Measurements from ENCODE around the gene TCF12. TPM values are rescaled to one million over a fixed set of nuclear protein-coding genes. Genes with fewer than 3 reads are reported as not detected.

Gene TCF12
- total RNA-seq, 1 donor from 2014 or later, result 88.6 TPM

DNA sequence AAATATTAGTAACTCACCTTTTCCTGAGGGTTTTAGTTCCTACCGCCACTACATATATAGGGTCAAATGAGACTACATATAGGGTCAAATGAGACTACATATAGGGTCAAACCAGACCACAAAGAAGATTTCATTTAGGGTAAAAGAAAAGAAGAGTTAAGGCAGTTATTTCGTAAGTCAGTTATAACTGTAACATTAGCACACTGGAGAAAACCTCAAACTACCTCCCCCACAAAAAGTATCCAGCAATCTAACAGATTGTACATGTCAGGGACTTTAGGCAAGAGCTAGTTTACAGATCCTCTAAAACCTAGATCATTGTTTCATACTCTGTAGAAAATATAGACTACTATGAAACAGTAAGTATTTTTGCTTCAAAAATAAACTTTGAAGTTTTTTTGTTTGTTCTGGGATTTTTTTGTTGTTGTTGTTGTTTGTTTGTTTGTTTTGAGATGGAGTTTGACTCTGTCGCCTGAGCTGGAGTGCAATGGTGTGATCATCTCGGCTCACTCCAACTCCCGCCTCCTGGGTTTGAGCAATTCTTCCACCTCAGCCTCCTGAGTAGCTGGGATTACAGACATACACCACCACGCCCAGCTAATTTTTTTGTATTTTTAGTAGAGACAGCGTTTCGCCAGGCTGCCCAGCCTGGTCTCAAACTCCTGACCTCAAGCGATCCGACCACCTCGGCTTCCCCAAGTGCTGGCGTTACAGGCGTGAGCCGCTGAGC lies 365.5 kb downstream of the TCF12 start:
- DNase-seq (ENCODE audit: extremely low read depth, low read depth, low spot score), result no peak

GRCh38 chr15:57284535-57284934 lies 366.1 kb downstream of the TCF12 start:
- no peak for DNase-seq (ENCODE audit: extremely low read depth, low read depth, low spot score)

- no peak for DNase-seq (ENCODE audit: extremely low read depth, low read depth, low spot score)
These were observed 366.9 kb downstream of the TCF12 start for GRCh38 chr15:57285386-57285785.

DNA sequence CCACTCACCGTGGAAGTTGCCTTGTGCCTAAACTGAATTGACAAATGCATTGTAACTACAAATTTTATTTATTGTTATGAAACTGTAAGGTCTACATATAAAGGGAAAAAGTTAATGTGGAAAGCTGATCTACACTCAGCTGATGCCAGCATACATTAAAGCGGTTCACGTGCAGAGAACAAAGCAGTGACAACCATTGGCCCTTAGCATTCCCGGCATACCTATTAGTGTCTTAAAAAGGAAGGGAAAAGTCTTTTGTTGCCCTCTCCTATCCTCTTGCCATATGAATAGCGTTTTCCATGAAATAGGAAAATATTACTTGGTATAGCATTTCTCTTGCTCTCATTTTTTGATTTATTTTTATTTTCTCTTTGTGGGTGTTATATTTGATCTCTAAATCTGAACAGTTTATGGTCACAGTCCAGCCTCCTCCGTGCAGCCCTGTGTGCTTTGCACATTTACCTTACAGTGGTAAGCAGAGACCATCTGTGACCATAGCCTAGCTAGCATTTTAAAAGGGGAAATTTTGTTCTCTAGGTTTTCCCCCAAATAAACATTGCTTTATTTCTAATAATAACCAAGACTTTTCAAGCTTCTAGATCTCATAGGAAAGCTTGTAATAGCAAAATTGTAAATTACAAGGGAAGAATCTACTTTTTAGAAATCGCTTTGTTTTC lies 368.1 kb downstream of the TCF12 start:
- DNase-seq (ENCODE audit: extremely low read depth, low read depth, low spot score), result no peak

DNA sequence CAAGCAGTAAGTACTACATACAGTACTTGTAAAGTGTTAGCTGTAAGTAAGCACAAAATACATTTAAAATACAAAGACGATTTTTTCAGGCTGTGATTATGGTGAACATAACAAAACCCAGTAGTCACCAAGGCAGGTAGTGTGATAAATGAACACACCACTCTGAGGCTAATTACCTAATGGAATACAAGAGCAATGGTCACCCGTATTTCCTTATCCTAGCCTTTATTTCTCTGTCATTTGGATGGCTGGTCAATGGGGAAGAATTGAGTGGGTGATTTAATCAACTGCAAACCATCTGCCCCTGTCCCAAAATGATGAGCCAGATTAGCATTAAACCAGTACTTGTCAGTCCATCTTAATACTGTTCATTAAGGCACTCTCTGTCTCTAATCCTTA lies 368.7 kb downstream of the TCF12 start:
- DNase-seq (ENCODE audit: extremely low read depth, low read depth, low spot score), result no peak

DNA sequence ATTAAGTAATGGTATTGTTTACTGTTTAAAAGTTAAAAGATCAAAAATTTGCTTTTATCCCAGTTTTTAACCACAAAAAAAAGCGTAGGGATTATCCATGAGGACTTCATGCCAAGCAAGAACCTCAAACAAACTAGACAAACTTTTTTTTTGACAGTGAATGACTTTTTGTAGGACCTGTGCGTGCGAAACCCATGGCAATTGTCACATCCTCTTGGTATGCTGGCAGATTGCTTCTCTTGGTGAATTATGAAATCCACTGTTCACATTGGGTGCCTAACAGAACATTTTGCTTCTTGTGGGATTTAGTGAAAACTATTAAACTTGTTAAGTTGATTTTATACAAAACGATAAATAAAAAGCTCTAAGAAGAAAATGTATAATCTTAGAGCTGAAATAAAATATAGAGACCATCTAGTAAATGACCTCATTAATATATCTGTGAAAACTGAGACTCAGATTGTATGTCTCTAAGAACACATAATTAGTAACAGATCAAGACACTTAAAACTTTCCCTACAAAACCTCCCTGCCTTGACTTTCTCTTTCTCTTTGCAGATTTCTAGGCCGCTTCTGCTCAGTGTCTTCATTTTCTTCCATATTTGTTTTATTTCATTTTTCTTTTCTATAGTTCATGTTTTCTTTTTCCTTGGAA lies 370.6 kb downstream of the TCF12 start:
- DNase-seq (ENCODE audit: extremely low read depth, low read depth, low spot score), result no peak

DNA sequence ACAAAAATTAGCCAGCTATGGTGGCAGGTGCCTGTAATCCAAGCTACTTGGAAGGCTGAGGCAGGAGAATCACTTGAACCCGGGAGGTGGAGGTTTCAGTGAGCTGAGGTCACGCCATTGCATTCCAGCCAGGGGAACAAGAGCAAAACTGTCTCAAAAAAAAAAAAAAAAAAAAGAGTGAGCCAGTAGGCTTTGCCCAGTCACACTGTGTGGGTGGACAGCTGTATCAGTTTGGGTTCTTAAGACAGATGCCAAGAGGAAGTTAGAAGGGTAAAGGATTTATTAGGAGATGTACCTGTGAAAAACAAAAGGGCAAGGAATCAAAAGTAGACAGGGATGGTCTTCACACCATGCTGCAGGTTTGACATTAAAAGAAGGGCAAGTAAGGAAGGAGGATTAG lies 371.7 kb downstream of the TCF12 start:
- no peak for DNase-seq (ENCODE audit: extremely low read depth, low read depth, low spot score)

DNA sequence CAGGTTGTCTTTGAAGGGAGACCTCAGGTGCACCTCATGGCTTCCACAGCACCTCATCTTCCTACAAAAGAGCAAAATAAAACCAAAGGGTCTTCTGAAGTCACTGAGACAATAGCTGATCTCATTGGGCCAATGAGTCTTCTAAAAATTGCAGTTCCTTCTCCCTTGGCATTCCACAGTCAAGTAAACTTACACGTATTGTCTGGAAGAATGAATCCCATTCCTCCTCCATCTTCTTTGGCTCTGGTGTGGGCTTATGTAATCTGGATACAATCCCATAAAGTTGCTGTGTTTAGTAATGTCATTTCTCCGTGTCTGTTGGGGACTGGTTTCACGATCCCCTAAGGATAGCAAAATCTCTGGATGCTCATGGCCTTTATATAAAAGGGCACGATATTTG lies 372.4 kb downstream of the TCF12 start:
- DNase-seq (ENCODE audit: extremely low read depth, low read depth, low spot score), result no peak

DNA sequence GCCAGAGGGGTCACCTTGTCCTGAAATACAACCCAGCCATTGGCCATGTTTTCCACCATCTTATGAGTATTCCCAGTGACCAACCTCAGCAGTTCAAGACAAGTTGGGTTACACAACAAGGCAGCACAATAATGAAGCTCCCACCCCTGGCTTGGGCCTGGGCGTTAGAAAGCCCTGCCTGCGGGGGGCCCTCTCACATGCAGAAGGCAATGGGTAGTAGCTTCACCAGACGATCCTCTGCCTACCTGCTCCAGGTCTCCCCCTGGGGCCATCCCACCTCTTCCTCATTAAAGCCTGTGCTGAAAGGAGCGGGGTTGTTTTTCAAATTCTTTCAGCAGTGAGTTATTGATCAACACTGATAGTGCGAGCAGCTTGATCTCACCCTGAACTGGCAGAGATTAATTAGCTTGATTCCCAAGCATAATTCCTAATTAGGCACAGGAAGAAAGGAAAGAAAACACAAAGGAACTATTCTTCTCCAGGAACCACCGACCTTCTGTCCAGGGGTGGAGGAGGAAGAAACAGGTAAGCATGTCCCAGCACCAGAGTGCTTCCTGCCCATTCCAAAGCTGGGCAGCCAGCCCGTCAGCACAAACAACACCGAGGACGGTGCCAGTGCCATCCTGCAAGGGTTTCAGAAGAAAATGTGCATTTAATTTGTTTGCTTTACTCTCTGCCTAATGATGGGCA lies 378.2 kb downstream of the TCF12 start:
- DNase-seq (ENCODE audit: extremely low read depth, low read depth, low spot score), result no peak

DNA sequence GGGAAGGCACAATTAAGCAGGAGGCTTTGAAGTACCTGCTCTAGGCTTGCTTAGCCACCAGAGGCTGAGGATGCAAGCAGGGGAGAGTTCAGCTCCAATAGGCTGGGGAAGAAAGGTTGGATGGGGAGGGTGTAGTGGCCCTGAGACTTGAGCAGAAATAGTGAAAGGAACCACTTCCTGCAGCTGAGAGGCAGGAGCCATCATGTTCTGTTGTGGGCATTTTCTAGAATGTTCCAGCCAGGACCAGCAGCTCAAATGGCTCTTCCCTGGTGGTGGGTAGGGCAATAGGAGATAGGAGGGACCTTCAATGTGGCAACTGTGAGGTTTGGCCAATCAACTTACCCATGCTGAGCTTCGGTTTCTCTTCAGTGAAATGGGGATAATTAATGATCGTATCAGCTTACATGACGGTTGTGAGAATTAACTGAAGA lies 378.7 kb downstream of the TCF12 start:
- no peak for DNase-seq (ENCODE audit: extremely low read depth, low read depth, low spot score)

DNA sequence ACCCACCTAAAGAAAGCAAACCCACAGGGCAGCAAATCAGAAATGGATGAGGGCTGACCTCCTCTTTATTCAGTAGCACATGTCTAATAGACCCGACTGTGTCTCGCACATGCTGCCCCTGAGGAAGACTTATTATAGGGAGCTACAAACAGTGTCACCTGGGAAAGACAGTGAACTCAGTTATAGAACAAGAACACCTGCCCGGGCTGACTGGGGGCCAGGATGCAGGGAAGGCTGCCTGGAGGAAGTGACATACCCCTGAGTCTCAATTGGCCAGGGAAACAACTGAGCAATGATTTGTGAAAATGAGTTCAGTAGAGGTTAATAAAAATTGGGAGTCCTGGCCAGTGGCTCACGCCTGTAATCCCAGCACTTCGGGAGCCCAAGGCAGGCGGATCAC lies 379.2 kb downstream of the TCF12 start:
- DNase-seq (ENCODE audit: extremely low read depth, low read depth, low spot score), result no peak

- DNase-seq (ENCODE audit: extremely low read depth, low read depth, low spot score), result no peak
These were observed 379.8 kb downstream of the TCF12 start for GRCh38 chr15:57298204-57298603.

DNA sequence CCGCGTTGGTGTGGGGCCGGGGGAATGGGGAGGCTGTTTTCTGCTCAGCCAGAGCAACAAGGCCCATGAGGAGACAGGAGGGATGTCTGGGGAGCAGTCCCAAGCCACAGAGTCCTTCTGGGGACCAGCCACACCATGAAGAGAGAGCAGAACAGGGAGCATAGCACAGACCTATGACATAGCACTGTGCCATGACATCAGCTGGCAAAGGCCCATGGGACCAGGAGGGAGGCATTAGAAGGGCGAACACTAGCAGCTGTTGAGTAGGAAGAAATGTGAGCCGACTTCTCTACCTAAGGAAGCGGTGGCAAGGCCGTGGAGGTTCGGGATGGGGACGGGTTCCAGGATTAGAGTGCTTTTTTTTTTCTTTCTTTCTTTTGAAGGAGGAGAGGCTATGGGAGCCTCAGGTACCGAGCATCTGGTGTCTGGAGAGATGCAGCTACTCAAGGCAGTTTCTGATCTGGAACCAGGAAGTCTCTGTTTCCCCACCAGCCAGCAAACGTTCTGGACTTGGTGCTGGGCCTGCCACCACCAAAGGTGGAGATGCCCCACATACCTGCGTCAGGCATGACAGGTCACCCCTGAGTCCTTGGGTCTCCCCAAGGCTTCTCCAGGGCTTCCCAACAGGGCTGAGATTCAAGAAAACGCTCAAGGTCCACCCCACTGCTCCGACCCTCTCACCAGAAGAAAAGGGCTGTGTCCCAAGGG lies 380.6 kb downstream of the TCF12 start:
- no peak for DNase-seq (ENCODE audit: extremely low read depth, low read depth, low spot score)

DNA sequence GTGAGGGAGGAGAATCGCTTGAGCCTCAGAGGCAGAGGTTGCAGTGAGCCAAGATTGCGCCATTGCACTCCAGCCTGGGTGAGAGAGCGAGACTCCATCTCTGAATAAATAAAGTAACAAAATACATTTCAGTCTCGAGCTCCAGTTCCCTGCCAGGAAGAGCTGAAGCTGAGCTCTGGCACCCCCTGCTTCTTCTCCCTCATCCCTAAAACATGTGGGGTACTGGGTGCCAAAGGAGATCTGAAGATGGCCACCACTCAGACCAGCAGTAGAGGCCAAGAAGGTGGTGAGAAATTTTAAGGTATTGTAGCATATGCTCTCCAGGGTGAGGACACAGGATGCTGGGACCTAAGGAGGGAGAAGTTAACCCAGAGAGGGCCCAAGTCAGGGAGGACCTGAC lies 382.9 kb downstream of the TCF12 start:
- DNase-seq (ENCODE audit: extremely low read depth, low read depth, low spot score), result no peak

- DNase-seq (ENCODE audit: extremely low read depth, low read depth, low spot score), result no peak
These were observed 384.3 kb downstream of the TCF12 start for GRCh38 chr15:57302640-57303257.

- DNase-seq (ENCODE audit: extremely low read depth, low read depth, low spot score), result no peak
These were observed 386.6 kb downstream of the TCF12 start for GRCh38 chr15:57305009-57305408.

GRCh38 chr15:57306161-57306943 lies 387.9 kb downstream of the TCF12 start:
- no peak for DNase-seq (ENCODE audit: extremely low read depth, low read depth, low spot score)

DNA sequence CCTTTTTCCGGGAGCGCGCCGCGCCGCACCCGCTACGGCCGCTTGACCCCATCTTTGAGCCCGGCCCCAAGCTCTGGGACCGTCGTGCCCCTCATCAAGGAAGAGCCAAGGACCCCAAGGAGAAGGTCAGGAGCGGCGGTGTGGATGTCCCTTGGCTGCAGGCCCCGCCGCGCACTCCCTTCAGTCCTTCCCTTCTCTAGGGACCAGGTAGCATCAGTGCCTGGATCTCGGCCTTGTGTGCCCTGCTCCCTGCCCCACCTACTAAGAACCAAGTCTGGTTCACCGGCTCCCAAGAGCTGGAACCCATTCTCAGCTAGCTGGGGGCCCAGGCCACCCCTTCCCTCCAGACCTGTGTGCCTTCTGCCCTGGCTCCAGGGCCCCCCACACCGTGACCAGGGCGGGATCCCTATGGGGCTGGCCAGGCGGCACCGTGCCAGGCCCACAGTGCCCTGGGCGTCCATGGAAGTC lies 388.5 kb downstream of the TCF12 start:
- DNase-seq (ENCODE audit: extremely low read depth, low read depth, low spot score), result no peak

DNA sequence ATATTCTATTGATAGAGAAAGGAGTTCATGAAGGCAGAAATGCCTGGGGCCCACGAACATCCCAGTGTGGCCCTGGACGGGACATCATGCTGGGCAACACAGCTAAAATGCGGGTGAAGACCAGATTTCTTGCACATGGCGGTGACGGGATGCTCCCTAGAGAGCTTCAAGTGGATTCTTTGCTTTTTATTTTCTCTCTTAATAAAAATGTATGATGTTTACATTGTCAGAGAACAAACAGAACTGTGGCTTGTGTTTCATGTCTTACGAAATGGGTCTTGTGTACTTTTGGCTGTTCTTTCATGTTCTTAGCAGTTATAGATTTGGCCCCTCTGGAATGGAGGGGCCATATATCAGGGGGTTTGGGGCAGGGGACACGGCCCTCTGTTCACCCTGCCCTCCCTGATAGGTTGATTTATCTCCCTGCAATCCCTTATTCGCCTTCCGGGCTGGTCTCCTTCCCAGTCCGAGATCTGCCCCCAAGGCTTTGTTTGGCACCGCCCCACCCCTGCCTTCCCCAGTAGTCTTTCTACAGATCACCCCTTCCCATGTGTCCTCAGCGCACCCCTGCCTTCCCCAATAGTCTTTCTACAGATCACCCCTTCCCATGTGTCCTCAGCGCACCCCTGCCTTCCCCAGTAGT lies 389.2 kb downstream of the TCF12 start:
- DNase-seq (ENCODE audit: extremely low read depth, low read depth, low spot score), result no peak

All from glomerular endothelial cell (primary cell).